DOHH2 (cell line): ENCODE measurements around the gene RXRA.

Experiments
- H3F3A ChIP-seq: fragments of 200-600 bp; sonication (generic), shearing (Covaris generic); 2 replicates; pipeline ENCODE4 v1.6.0; 2016; ENCODE audit warnings: antibody characterized with exemption, mild to moderate bottlenecking; ENCODE audit not compliant: control insufficient read depth, insufficient read depth
- H3K27ac ChIP-seq: fragments of 200-600 bp; sonication (generic); 2 replicates; pipeline ENCODE4 v1.5.1; 2014; ENCODE audit warnings: low read depth, mild to moderate bottlenecking, low read length, moderate library complexity
- H3K27me3 ChIP-seq: fragments of 200-600 bp; sonication (generic); 2 replicates; pipeline ENCODE4 v1.6.1; 2014; ENCODE audit warnings: mild to moderate bottlenecking, low read length, mixed read lengths; ENCODE audit not compliant: control insufficient read depth
- H3K36me3 ChIP-seq: fragments of 200-600 bp; sonication (generic); 2 replicates; pipeline ENCODE4 v1.6.1; 2014; ENCODE audit warnings: mild to moderate bottlenecking, low read length, moderate library complexity, mixed read lengths; ENCODE audit not compliant: control insufficient read depth
- H3K4me1 ChIP-seq: fragments of 200-600 bp; sonication (generic); 2 replicates; pipeline ENCODE4 v1.6.1; 2014; ENCODE audit warnings: mild to moderate bottlenecking, low read length, mixed read lengths; ENCODE audit not compliant: control insufficient read depth
- H3K4me2 ChIP-seq: fragments of 200-600 bp; sonication (generic); 2 replicates; pipeline ENCODE4 v1.6.0; 2014; ENCODE audit warnings: mild to moderate bottlenecking, low read length, moderate library complexity
- H3K4me3 ChIP-seq: fragments of 200-600 bp; sonication (generic); 2 replicates; pipeline ENCODE4 v1.5.1; 2014; ENCODE audit warnings: mild to moderate bottlenecking, low read length, mixed read lengths
- H3K79me2 ChIP-seq: fragments of 200-600 bp; sonication (generic); 2 replicates; pipeline ENCODE4 v1.6.1; 2014; ENCODE audit warnings: mild to moderate bottlenecking, low read length, mixed read lengths; ENCODE audit not compliant: control insufficient read depth
- H3K9me2 ChIP-seq: fragments of 200-600 bp; sonication (generic); replicated peaks from 2 replicates; pipeline ENCODE4 v1.6.1; 2014; ENCODE audit warnings: mild to moderate bottlenecking, low read length, mixed read lengths; ENCODE audit not compliant: control insufficient read depth
- H3K9me3 ChIP-seq: fragments of 200-600 bp; sonication (generic); 2 replicates; pipeline ENCODE4 v1.6.1; 2014; ENCODE audit warnings: antibody characterized with exemption, low read length, mixed read lengths; ENCODE audit not compliant: control insufficient read depth, insufficient read depth
- H4K20me1 ChIP-seq: fragments of 200-600 bp; sonication (generic); 2 replicates; pipeline ENCODE4 v1.6.0; 2014; ENCODE audit warnings: low read depth, mild to moderate bottlenecking, antibody characterized with exemption, low read length, moderate library complexity; ENCODE audit not compliant: control insufficient read depth, insufficient read depth
- CTCF ChIP-seq: fragments of 200-600 bp; sonication (generic); IDR thresholded peaks from one replicate; pipeline ENCODE4 v1.5.1; 2014; ENCODE audit warnings: antibody characterized with exemption, mild to moderate bottlenecking, low read depth, low read length; ENCODE audit not compliant: poor library complexity, severe bottlenecking
- EZH2phosphoT487 ChIP-seq: fragments of 200-600 bp; sonication (generic); IDR thresholded peaks from 2 replicates; pipeline ENCODE4 v1.6.1; 2017; ENCODE audit warnings: borderline replicate concordance, mild to moderate bottlenecking, antibody characterized with exemption, low read length, moderate library complexity, mixed read lengths

RXRA gene

GRCh38 chr9:134445000-134445399 is 118.7 kb downstream of the RXRA start:
- Histone ChIP-seq H3K9me2 (no peaks in the 10 kb centered on the region), H3K27me3 (no peaks in the 10 kb centered on the region), H3K4me2 (no peak overlapping the region), H3K4me1 (no peaks in the 10 kb centered on the region), H3K27ac (no peak overlapping the region), H3F3A (no peaks in the 10 kb centered on the region), H3K4me3 (no peak overlapping the region), H4K20me1 (no peaks in the 10 kb centered on the region), H3K9me3 (peaks cover 25% of the 10 kb centered on the region), H3K79me2 (no peaks in the 10 kb centered on the region), H3K36me3 (no peaks in the 10 kb centered on the region)
- TF ChIP-seq EZH2phosphoT487 (no peak), CTCF (no peak)

GRCh38 chr9:134449180-134449916 is 123.1 kb downstream of the RXRA start:
- no peak overlapping the region for H3K4me2 ChIP-seq
- no peaks in the 10 kb centered on the region for H3F3A ChIP-seq
- no peaks in the 10 kb centered on the region for H3K79me2 ChIP-seq
- no peak overlapping the region for H3K4me3 ChIP-seq
- H4K20me1 ChIP-seq = no peaks in the 10 kb centered on the region
- H3K9me3 ChIP-seq = peaks cover 25% of the 10 kb centered on the region
- no peaks in the 10 kb centered on the region for H3K4me1 ChIP-seq
- no peaks in the 10 kb centered on the region for H3K27me3 ChIP-seq
- no peaks in the 10 kb centered on the region for H3K9me2 ChIP-seq
- peak; percentile 66 for TF ChIP-seq CTCF
- TF ChIP-seq EZH2phosphoT487 = no peak
- H3K36me3 ChIP-seq = no peaks in the 10 kb centered on the region
- H3K27ac ChIP-seq = no peak overlapping the region

- no peak for TF ChIP-seq CTCF
- no peak for TF ChIP-seq EZH2phosphoT487
- no peaks in the 10 kb centered on the region for H3K79me2 ChIP-seq
- no peaks in the 10 kb centered on the region for H3K4me1 ChIP-seq
- no peak overlapping the region for H3K4me2 ChIP-seq
- H3K27me3 ChIP-seq = no peaks in the 10 kb centered on the region
- no peak overlapping the region for H3K4me3 ChIP-seq
- no peaks in the 10 kb centered on the region for H3K36me3 ChIP-seq
- no peaks in the 10 kb centered on the region for H4K20me1 ChIP-seq
- H3K9me3 ChIP-seq = peaks cover 25% of the 10 kb centered on the region
- H3K27ac ChIP-seq = no peak overlapping the region
- no peaks in the 10 kb centered on the region for H3K9me2 ChIP-seq
- no peaks in the 10 kb centered on the region for H3F3A ChIP-seq
Observed at GRCh38 chr9:134451700-134452458, 125.6 kb downstream of the RXRA start.
